GM19468 (cell line): ENCODE measurements around the gene HCRT.
"Not testable (repeated sequence)": the region's sequence is repeated elsewhere in the genome, so short reads cannot be mapped to it uniquely, and the experiment has no call there.

Source experiments
- ATAC-seq: cut with Tn5 transposase; IDR thresholded peaks from one replicate; pipeline ENCODE4 v1.9.1; 2021; ENCODE audit warnings: mild to moderate bottlenecking, moderate library complexity, moderate number of reproducible peaks; ENCODE audit not compliant: unreplicated experiment; ENCODE audit errors: extremely low read depth

The HCRT gene

DNA sequence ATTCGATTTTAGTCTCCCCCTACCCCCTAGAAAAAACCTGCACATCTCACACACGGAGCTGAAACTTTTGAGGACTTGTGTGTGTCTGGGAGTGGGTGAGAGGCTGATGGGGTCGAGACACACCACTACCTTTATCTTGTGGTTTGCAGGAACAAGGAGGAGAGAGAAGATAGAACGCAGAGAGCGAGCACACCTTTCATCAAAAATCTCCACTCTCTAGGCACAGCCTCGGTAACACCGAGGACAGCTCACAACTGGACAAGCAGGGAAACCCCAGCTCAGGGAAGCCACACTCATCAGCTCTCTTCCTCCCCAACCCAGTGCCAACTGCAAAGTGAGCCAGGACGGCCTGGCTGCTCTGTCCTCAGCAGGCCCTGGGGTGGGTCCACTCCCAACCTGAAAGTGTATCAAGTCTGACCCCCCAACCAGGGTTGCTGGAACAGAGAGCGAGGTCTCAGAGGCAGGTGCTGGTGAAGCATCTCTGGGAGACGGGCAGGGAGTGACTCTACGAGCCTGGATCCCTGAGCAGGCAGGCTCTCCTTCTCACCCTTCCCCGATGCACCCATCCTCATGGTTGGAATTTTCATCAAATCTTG is 14.3 kb upstream of the HCRT start:
- ATAC-seq: no peak

DNA sequence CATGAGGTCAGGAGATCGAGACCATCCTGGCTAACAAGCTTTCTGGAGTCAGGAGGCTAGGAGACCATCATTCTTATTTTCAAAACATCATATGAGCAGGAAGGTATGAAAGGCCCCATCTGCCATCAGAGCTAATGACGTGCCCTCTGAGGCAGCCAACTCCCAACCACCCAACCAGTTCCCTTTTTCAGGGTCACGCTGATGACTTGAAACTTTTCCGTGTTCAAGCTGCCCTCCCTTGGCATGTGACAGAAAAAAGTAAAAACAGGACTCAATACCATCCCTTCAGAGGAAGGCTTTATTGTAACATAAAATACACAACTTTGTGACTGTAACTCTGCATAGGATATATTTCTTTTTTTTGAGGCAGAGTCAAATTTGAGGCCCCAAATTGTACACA is 13.6 kb upstream of the HCRT start:
- ATAC-seq: no peak

DNA sequence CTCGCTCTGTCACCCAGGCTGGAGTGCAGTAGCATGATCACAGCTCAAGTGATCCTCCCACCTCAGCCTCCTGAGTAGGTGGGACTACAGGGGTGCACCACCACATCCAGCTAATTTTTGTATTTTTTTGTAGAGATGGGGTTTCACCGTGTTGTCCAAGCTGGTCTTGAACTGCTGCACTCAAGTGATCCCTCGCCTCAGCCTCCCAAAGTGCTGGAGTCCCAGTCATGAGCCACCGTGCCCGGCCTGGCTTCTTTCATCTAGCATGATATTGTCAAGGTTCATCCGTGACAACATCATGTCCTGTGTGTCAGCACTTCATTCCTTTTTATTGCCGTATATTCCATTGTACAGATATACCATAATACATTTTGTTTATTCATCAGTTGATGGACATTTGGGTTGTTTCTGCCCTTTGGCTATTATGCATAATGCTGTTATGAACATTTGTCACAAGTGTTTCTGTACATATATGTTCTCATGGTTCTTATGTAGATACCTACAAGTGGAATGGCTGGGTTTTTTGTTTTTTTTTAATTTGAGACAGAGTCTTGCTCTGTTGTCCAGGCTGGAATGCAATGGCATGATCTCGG is 12.4 kb upstream of the HCRT start:
- ATAC-seq: no peak

DNA sequence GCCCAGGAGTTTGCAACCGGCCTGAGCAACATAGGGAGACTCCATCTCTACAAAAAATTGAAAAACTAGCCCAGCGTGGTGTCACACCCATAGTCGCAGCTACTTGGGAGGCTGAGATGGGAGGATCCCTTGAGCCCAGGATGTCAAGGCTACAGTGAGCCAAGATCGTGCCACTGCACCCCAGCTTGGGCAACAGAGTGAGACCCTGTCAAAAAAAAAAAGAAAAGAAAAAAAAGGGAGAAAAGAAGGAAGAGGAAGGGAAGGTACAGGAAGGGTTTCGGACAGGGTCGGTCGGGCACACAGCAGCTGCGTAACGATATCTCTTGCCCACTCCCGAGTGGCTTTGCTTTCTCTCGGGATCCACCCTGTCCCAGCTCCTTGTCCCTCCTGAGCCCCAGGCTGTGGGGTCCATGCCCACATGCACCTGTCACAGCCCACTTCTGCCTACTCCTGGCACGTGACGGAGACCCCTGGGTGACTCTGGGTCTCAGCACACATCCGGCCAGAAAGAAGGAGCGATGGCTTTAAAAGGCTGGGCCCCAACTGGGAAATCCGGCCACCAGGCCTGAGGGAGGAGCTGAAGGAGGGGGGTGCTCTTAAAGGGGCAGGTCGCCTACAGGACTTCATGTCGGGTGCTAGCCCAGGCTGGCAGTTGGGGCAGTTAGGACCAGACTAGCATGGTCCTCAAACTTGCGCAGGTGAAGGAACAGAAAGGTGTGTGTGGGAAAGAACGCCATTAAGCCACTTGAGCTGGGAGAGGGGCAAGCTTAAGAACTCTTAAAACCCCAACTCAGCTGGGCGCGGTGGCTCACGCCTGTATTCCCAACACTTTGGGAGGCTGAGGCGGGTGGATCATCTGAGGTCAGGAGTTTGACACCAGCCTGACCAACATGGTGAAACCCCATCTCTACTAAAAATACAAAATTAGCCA is 9.0 kb upstream of the HCRT start, which contains the start of gene GHDC:
GHDC (minus strand) TSS at position 526 of the 931 bp plus-strand sequence. CDS start 913 bp downstream, outside the sequence.
- ATAC-seq: no peak

DNA sequence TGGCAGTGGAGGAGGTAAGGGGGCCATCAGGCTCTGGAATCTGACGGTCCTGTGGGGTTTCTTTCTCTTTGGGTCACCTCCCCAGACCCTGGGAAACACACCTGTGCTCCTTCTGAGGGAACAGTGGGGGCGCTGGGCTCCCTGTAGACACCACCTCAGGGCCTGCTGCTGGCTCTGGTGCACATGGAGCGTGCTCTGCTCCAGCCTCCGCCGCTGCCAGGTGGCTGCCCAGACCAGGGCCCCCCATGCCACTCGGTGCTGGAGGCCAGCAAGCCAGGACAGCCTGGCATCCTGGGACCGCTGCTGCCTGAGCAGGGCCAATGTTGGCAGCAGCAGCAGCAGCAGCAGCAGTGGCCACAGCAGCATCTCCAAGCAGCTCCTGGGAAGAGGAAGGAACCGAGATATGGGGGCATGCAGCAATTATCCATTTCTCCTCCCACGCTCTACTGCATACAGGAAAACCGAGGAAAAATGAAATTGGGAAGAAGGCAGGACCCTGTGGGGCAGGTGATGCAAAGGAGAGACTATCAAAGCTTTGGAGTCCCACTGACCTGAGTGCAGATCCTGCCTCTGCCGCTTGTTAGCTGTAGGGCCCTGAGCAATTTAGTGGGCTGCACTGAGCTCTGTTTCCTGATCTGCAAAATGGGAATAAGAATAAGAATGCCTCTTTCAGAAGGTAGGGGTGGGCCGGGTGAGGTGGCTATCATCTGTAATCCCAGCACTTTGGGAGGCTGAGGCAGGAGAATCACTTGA is 8.1 kb upstream of the HCRT start:
- no peak for ATAC-seq

DNA sequence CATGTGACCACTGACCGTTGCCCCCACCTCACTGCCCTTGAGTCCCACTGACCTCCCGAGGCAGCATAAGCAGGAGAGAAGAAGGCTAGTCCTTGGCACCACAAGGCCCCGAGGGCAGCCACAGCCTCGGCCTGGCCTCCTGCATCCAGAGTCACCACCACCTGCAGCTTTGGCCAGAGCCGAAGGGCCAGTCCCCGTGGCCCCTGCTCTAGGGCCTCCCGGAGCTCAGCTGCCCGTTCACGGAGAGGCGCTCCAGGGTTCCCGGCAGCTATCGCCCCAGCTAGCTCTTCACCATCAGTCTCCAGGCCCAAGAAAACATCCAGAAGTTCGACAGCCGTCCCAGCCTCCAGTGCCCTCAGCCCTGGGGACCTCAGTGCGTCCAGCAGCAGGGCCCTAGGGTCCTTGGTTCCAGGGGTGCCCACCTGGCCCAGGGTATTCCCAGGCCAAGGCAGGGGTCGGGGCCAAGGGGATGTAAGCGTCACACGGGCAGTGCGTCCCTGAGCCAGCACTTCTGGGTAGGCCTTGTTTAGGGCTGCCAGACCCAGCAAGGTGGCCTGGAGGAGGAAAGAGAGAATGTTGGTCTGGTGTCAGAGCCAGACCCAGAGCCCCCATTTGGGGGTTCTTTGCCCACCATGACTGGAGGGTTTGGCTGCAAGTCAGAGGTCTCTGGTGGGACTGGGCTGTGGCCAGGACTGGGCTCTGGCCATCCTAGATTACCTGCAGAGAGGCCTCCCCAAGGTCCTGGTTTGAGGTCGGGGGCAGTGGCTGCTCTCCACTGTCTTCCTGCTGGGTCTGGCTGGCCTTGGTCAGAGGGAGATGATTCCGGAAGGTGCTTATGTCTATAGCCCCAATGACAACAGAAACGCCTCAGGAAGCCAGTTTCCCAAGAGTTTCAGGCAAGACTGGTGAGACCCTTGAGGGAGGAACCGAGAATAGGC is 7.2 kb upstream of the HCRT start:
- ATAC-seq: no peak

DNA sequence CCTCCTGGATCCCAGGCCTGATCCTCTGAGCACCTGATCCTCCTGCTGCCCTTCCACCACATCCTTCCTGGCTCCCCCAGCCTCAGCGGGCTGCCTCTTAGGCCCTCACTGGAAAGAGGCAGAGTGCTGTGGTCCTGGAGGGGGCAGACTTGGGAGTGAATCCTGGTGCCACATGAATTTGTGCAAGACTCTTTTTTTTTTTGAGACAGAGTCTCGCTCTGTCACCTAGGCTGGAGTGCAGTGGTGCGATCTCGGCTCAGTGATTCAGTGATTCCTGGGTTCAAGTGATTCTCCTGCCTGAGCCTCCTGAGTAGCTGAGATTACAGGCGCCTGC is 6.0 kb upstream of the HCRT start:
- no peak for ATAC-seq

DNA sequence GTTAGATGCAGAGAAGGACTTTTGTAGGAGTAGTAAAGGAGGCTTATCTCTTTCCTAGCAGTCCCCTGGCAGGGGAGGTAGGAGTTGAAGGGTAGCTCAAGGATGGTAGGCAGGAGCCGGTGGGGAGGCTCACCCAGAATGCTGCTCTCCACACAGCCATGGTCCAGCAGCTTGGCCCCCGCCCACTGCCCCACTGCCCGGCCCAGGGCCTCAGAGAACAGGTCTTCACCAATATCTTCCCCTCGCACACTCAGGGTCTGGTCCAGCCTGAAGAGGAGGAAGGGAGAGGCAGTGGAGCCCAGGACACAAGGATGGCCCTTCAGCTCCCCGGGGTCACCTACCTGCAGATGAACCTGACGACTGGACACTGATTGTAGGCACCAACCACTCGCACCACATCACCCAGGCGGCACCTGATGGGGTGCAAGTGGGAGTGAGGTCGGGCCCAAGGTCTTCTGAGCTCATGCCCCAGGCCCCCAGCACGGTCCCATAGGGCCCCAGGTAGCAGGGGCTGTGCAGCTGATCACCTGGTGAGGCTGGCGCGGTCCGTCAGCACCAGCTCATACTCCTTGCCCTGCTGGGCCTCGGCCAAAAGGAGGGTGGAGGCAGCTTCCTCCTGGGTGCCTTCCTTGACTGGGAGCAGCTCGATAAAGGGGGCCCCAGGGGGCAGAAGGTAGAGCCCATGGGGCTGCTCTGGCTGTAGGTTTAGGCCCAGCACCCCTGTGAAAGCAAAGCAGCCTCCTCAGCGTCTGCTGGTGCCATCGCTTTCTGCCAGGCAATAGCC is 5.4 kb upstream of the HCRT start:
- ATAC-seq: no peak

DNA sequence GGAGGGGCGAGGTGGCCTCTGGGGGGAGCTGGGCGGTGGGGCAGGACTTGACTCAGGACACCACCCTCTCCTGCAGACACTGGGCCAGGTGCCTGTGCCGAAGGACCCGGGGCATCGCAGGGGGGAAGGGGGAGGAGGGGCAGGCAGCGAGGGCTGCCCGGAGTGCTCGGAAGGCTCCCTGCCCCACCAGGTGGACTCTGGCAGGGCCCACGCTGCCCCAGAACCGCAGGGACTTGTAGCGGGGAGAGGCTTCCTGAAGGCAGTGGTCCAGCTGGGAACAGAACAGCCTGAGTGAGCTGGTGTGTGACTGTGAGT is 4.4 kb upstream of the HCRT start:
- no peak for ATAC-seq

DNA sequence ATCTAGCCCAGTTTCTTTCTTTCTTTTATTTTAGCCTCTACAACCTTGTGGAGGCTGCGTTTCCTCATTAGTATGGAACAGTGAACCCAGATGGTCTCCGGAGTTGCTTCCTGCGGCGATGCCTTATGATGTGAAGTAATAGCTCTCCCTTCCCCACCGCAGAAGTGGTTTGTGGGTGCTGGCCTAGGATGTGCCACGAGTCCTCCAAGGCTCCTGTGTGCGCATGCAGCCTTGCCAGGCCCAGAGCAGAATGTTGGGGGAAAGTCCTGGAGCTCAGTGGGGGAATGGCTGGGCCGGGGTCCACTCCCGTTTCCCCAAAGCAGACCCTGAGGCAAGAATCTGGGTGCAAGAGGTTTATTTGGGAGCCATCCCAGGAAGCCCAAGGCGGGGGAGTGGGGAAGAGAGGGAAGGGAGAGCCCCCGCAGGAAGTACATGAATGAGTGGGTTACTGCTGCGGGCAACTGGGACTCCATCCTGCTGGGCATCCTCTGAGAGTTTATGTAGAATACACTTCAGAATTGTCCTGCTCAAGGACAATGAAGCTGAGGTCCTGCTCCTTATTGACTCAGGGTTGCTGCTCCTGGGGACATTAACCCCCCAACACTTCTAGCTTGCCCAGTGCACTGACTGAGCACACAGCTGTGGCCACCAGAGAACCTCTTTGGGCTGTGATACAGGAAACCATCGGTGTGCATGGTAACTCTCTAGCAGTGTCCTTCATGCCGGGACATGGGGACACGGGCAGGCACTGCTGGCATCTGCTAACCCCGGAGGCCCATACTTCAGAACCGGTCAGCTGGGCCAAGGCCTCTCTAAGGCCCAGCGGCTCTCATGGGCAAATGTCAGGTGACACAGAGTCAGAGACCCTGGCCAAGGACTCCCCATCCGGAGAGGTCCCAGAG is 3.7 kb upstream of the HCRT start:
- no peak for ATAC-seq

DNA sequence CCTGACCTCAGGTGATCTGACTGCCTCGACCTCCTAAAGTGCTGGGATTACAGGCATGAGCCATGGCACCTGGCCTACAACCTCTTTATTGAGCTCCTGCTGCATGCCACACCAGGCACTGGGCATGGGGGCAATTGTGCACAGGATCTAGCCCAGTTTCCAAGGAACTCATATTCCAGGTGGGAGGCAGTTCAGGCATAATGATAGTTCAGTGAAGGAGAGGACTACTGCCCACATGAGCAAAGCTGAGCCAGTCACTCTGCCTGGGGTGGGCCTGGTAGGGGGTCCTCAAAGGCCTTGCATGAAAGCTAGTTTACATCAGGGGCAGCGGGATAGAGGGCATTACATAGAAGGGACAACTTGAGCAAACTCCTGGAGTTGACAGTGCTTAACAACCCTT is 2.6 kb upstream of the HCRT start:
- no peak for ATAC-seq

DNA sequence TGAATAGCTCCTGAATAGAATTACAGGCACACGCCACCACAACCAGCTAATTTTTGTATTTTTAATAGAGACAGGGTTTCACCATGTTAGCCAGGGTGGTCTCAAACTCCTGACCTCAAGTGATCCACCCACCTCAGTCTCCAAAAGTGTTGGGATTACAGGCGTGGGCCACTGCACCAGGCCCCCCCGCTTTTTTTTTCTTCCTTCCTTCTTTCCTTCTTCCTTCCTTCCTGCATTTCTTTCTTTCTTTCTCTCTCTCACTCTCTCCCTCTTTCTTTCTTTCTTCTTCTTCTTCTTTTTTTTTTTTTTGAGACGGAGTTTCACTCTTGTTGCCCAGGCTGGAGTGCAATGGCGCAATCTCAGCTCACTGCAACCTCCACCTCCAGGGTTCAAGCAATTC is 939 bp upstream of the HCRT start:
- not testable (repeated sequence) for ATAC-seq

DNA sequence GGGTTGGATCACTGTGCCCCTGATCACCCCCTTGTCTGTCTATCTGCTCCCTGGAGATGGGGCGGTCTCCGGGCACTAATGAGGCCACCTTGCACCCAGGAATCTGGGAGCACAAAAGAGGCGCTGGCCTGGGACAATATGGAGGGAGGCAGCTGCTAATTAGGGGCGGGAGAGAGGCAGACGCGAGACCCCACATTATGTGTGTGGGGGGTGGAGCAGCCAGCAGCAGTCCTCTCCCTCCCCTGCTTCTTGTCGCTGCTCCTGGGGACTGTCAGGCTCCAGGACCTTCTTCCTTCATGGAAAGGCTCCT is 324 bp upstream of the HCRT start:
- no peak for ATAC-seq

DNA sequence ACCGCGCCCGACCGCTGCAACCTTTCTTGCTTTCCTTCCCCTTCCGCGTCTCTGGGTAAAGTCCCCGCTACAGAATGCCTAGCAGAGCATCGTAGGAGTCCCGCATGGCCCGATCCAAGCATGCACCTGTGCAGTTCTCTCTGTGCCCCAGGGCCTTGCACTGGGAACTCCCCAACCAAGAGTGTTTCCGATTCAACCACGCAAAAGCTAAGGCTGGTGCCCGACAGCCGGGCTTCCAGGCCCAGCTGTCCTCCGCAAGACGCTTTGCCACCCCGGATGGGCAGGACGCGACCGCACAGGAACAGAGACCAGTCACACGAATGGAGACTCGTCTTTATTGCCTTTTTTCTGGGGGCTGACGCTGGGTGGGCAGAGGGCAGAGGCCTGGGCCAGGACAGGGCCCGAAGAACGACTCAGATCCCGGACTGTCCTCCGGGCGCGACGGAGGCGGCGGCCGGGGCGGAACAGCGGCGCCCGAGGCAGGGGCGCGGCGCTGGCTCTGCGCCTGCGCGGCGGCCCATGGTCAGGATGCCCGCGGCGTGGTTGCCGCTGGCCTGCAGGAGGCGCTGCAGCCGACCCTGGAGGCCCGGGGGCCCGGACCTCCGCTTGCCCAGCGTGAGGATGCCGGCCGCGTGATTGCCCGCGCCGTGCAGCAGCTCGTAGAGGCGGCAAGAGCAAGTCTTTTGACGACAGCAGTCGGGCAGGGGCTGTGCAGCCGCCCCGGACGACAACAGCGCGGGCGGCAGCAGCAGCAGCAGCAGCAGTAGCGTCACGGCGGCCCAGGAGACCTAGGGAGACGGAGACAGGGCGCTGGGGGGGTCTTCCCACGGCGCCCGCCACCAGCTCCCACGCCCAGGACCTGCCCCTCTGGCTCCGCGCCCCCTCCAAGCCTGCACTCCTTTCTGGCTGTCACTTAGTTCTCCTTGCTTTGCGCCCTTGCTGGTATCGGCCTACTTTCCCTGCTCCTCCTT is 1.2 kb downstream of the HCRT start:
- ATAC-seq: peak; percentile 49

DNA sequence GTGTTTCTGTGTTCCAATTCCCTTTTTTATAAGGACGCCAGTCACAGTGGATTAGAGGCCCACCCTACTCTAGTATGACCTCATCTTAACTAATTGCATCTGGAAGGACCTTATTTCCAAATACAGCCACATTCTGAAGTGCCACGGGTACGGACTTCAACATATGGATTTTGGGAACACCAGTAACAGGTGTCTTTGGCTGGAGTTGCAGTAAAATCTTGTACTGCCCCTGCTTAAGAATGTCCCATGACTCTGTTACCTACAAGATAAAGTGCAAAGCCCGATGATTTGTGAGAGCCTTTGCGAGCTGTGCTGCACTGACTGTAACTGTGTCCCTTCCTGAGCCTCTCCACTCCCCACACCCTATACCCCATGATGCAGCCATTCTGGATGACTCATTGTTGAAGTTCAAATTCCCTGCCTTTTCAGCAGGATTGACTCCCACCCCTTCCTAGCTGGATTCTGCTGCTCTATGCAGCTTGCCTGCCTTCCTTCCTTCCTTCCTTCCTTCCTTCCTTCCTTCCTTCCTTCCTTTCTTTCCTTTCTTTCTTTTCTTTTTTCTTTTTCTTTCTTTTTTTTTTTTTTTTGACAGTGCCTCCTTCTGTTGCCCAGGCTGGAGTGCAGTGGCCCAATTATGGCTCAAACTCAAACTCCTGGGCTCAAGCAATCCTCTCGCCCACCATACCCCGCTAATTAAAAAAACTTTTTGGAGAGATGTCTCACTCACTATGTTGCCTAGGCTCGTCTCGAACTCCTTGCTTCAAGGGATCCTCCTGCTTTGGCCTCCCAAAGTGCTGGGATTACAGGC is 2.1 kb downstream of the HCRT start:
- ATAC-seq: no peak

DNA sequence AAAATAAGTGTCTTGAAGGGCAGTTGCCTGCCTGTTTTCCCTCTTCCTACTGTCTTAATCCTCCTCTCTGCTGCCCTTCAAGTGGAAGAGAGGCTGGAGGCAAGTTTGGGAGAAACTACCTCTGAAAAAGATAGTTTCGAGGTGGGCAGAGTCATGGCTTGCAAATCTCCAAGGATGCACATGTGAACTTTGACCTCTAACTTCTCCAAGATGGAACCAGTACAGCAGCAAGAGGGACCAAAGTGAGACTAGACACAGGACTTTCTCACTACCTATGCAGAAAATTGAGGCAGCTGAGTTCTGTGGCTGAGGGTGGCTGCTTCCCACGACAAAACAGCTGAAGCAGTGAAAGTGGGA is 3.4 kb downstream of the HCRT start:
- no peak for ATAC-seq
